Activated CD4-positive, alpha-beta memory T cell treated with anti-CD3 and anti-CD28 coated beads, Interleukin-2, amount 10 ng/mL, durations not matched to agents 7 days and 5 days (primary cell): ENCODE results near the gene B4GAT1. TPM values are rescaled to one million over a fixed set of nuclear protein-coding genes. Genes with fewer than 3 reads are reported as not detected.
"Not testable (repeated sequence)": the region's sequence is repeated elsewhere in the genome, so short reads cannot be mapped to it uniquely, and the experiment has no call there.

ENCODE experiments used
- CTCF ChIA-PET: fragments of 350-600 bp; sonication (Branson Sonifier 250); formaldehyde crosslinking; loops from one replicate; lab custom pipeline; 2021; ENCODE audit warnings: antibody characterized with exemption, inconsistent platforms; lab: Charles Lee
- POLR2A ChIA-PET: fragments of 350-600 bp; sonication (Branson Sonifier 250); formaldehyde crosslinking; loops from one replicate; lab custom pipeline; 2021; ENCODE audit warnings: antibody characterized with exemption; lab: Charles Lee
- DNase-seq: peaks from one replicate; pipeline ENCODE4 v3.0.0-alpha.2; 2020
- H3K27ac Mint-ChIP-seq: one replicate; pipeline ENCODE4 v1.8.0; 2021; ENCODE audit warnings: mild to moderate bottlenecking, mixed read lengths
- H3K27me3 Mint-ChIP-seq: one replicate; pipeline ENCODE4 v1.8.0; 2021; ENCODE audit warnings: mixed read lengths
- H3K36me3 Mint-ChIP-seq: one replicate; pipeline ENCODE4 v1.8.0; 2021; ENCODE audit warnings: low read depth, mixed read lengths
- H3K4me1 Mint-ChIP-seq: one replicate; pipeline ENCODE4 v1.8.0; 2021; ENCODE audit warnings: mixed read lengths
- H3K4me3 Mint-ChIP-seq: one replicate; pipeline ENCODE4 v1.8.0; 2021; ENCODE audit warnings: mild to moderate bottlenecking, mixed read lengths
- H3K9me3 Mint-ChIP-seq: one replicate; pipeline ENCODE4 v1.8.0; 2021; ENCODE audit warnings: mixed read lengths
- total RNA-seq, 2 experiments: library from RNA; stranded (reverse); gene quantifications; one replicate each; pipeline ENCODE4 v1.2.3, GENCODE V29; 2021

The B4GAT1 gene
- total RNA-seq, 2 experiments from 2014 or later: 8.4 to 8.7 TPM

DNA sequence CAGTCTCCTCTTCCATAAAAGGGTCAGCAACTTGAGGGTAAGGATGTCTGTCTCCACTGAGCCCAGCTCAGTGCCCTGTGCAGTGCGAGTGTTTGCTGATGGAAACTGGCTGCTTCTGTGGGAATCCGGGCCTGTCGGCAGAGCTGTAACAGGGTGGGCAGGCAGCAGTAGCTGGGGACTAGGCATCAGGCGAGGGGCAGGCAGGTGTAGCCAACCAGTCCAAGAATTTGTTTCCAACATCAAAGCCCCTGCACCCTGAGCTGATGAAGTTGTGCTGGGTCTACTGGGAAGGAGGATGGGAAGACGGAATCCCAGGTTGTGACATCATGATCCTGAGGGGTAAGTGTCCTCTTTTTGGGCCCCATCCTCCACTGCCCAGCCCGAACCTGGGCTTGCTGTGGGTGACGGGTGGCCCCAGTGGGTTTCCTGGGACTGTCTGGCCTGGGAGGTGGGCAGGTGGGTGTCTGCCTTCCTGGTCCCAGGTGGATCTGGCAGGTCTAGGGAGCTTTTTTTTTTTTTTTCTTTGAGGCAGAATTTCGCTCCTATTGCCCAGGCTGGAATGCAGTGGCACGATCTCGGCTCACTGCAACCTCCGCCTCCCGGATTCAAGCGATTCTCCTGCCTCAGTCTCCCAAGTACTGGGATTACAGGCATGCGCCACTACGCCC is 13.1 kb upstream of the B4GAT1 start:
- Mint-ChIP-seq H3K36me3 (no peaks in the 10 kb centered on the region), H3K27me3 (no peaks in the 10 kb centered on the region), H3K4me3 (no peak overlapping the region), H3K9me3 (no peaks in the 10 kb centered on the region), H3K27ac (no peak overlapping the region), H3K4me1 (no peaks in the 10 kb centered on the region)
- POLR2A ChIA-PET: no interaction called here
- DNase-seq: no peak
- CTCF ChIA-PET: interaction anchor here (1.1 to 2.1 kb wide), 3 partner anchors 24 to 29 kb away, joined by 3 to 7 read pairs (median 3); no protein-coding TSS in a partner anchor

DNA sequence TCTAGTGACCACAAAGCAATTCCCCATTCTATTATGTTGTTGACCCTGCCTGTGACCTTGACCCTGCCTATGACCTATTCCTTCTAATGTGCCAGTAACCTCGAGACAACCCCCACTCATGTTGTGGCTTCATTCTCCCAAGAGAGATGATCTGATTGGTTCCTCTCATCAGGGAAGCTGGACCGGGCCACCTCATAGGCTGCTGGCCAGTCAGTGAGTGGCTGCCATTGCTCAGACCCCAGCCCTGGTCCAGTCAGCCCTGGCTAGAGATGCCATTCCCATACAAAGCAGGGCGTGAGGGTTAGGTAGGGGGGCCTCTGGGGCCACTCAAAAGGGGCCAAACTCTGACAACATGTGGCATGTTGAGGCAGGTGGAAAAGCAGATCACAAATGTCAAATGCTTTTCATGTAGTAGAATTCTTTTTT is 12.2 kb upstream of the B4GAT1 start:
- H3K27ac Mint-ChIP-seq: no peak overlapping the region
- no peaks in the 10 kb centered on the region for H3K4me1 Mint-ChIP-seq
- H3K9me3 Mint-ChIP-seq: no peaks in the 10 kb centered on the region
- ChIA-PET CTCF (no interaction called here), POLR2A (no interaction called here)
- no peak overlapping the region for H3K4me3 Mint-ChIP-seq
- H3K36me3 Mint-ChIP-seq: no peaks in the 10 kb centered on the region
- H3K27me3 Mint-ChIP-seq: no peaks in the 10 kb centered on the region
- DNase-seq: no peak

- POLR2A ChIA-PET, H3K36me3 Mint-ChIP-seq, H3K27ac Mint-ChIP-seq, H3K27me3 Mint-ChIP-seq, DNase-seq, H3K9me3 Mint-ChIP-seq, H3K4me3 Mint-ChIP-seq: not testable (repeated sequence)
- CTCF ChIA-PET: interaction anchor here (1.0 to 1.6 kb wide), 3 partner anchors 13 to 39 kb away, joined by 4 to 7 read pairs (median 4); no protein-coding TSS in a partner anchor
- H3K4me1 Mint-ChIP-seq: peaks cover 19% of the 10 kb centered on the region
Observed at GRCh38 chr11:66350560-66351235, 3.3 kb upstream of the B4GAT1 start.

DNA sequence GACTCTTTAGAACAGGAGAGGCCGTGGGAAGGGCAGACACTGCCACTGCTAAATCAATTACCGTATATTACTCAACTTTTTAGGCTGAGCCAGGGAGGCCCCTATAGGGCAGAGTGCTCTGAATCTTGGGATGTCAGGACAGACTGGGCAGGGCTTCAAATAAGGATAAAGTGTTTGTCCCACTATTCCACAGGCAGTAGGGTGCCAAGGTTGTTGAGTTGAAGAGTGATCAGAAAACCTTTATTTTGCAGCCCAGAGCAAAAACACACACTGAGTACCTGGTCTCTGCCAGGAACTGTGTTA is 1.6 kb upstream of the B4GAT1 start:
- DNase-seq: no peak
- ChIA-PET POLR2A (no interaction called here), CTCF (no interaction called here)
- Mint-ChIP-seq H3K27me3 (no peaks in the 10 kb centered on the region), H3K4me1 (peaks cover 34% of the 10 kb centered on the region), H3K36me3 (peaks cover 4% of the 10 kb centered on the region), H3K4me3 (peak overlapping the region; percentile 11), H3K27ac (peak overlapping the region; percentile 34), H3K9me3 (no peaks in the 10 kb centered on the region)

GRCh38 chr11:66346476-66347424 is 679 bp downstream of the B4GAT1 start:
- H3K4me3 Mint-ChIP-seq: peak overlapping the region; percentile 71
- no peaks in the 10 kb centered on the region for H3K27me3 Mint-ChIP-seq
- DNase-seq: no peak
- no peaks in the 10 kb centered on the region for H3K9me3 Mint-ChIP-seq
- ChIA-PET CTCF (interaction anchor here (1.0 to 4.1 kb wide), 4 partner anchors 34 to 43 kb away, joined by 3 to 25 read pairs (median 16); no protein-coding TSS in a partner anchor), POLR2A (interaction anchor here (0.7 to 3.5 kb wide), 7 partner anchors 11 to 292 kb away, joined by 3 to 23 read pairs (median 5); partner anchors contain the start of genes RBM4 and SLC29A2)
- peaks cover 48% of the 10 kb centered on the region for H3K4me1 Mint-ChIP-seq
- H3K27ac Mint-ChIP-seq: peak overlapping the region; percentile 40
- peaks cover 17% of the 10 kb centered on the region for H3K36me3 Mint-ChIP-seq

DNA sequence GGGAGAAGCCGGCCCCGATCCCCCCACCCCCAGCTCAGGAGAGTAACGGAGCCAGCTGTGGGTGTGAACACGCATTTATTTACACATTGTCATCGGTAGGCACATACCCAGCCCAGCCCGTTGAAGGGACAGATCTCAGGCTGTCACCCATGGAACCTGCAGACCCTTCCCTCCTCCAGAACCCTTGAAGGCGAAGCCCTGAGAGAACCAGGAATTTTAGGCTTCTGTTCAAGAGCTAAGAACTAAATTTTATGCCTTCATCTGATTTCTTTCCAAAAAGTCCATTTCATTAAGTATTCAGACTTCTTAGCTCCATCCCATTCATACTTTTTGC is 2.1 kb downstream of the B4GAT1 start:
- H3K9me3 Mint-ChIP-seq: no peaks in the 10 kb centered on the region
- CTCF ChIA-PET: interaction anchor here (0.6 to 4.1 kb wide), 8 partner anchors 10 to 117 kb away, joined by 3 to 25 read pairs (median 4); partner anchors contain the start of gene SLC29A2
- POLR2A ChIA-PET: interaction anchor here (1.0 to 3.5 kb wide), 11 partner anchors 9 to 497 kb away, joined by 3 to 23 read pairs (median 5); partner anchors contain the start of genes BANF1, EIF1AD, MRPL11 and RCE1
- no peak for DNase-seq
- H3K4me3 Mint-ChIP-seq: peak overlapping the region; percentile 96
- no peaks in the 10 kb centered on the region for H3K27me3 Mint-ChIP-seq
- H3K4me1 Mint-ChIP-seq: peaks cover 51% of the 10 kb centered on the region
- peaks cover 28% of the 10 kb centered on the region for H3K36me3 Mint-ChIP-seq
- peak overlapping the region; percentile 87 for H3K27ac Mint-ChIP-seq

GRCh38 chr11:66344550-66345315 is 2.7 kb downstream of the B4GAT1 start, which contains the start of gene BRMS1:
TSS of gene BRMS1 (minus strand) at chr11:66345104. CDS start at chr11:66342234, 2,870 bp downstream.
- H3K4me3 Mint-ChIP-seq: peak within 1 kb of the TSS; percentile 96
- H3K4me1 Mint-ChIP-seq: peaks cover 51% of the 10 kb centered on the region
- H3K9me3 Mint-ChIP-seq: no peaks in the 10 kb centered on the region
- peak; percentile 97 for DNase-seq
- no peaks in the 10 kb centered on the region for H3K27me3 Mint-ChIP-seq
- peak within 1 kb of the TSS; percentile 87 for H3K27ac Mint-ChIP-seq
- POLR2A ChIA-PET: interaction anchor here (0.9 to 3.5 kb wide), 15 partner anchors 8 to 498 kb away, joined by 3 to 23 read pairs (median 5); partner anchors contain the start of genes BANF1, EIF1AD, MRPL11 and RCE1
- CTCF ChIA-PET: interaction anchor here (0.7 to 4.1 kb wide), 5 partner anchors 18 to 117 kb away, joined by 4 to 25 read pairs (median 6); no protein-coding TSS in a partner anchor
- peaks cover 28% of the 10 kb centered on the region for H3K36me3 Mint-ChIP-seq

GRCh38 chr11:66343176-66343575 is 4.3 kb downstream of the B4GAT1 start:
- no peaks in the 10 kb centered on the region for H3K27me3 Mint-ChIP-seq
- H3K4me1 Mint-ChIP-seq: peaks cover 47% of the 10 kb centered on the region
- H3K36me3 Mint-ChIP-seq: peaks cover 36% of the 10 kb centered on the region
- peak overlapping the region; percentile 96 for H3K4me3 Mint-ChIP-seq
- H3K27ac Mint-ChIP-seq: no peak overlapping the region
- H3K9me3 Mint-ChIP-seq: no peaks in the 10 kb centered on the region
- ChIA-PET POLR2A (interaction anchor here (2.0 kb wide), 1 partner anchor 8 kb away, joined by 13 read pairs; the partner anchor contains the start of gene RIN1), CTCF (interaction anchor here (4.1 kb wide), 1 partner anchor 43 kb away, joined by 19 read pairs; no protein-coding TSS in a partner anchor)
- no peak for DNase-seq

- no peak overlapping the region for H3K4me3 Mint-ChIP-seq
- peaks cover 40% of the 10 kb centered on the region for H3K36me3 Mint-ChIP-seq
- H3K27ac Mint-ChIP-seq: no peak overlapping the region
Observed at GRCh38 chr11:66341502-66342126, 5.8 kb downstream of the B4GAT1 start.

DNA sequence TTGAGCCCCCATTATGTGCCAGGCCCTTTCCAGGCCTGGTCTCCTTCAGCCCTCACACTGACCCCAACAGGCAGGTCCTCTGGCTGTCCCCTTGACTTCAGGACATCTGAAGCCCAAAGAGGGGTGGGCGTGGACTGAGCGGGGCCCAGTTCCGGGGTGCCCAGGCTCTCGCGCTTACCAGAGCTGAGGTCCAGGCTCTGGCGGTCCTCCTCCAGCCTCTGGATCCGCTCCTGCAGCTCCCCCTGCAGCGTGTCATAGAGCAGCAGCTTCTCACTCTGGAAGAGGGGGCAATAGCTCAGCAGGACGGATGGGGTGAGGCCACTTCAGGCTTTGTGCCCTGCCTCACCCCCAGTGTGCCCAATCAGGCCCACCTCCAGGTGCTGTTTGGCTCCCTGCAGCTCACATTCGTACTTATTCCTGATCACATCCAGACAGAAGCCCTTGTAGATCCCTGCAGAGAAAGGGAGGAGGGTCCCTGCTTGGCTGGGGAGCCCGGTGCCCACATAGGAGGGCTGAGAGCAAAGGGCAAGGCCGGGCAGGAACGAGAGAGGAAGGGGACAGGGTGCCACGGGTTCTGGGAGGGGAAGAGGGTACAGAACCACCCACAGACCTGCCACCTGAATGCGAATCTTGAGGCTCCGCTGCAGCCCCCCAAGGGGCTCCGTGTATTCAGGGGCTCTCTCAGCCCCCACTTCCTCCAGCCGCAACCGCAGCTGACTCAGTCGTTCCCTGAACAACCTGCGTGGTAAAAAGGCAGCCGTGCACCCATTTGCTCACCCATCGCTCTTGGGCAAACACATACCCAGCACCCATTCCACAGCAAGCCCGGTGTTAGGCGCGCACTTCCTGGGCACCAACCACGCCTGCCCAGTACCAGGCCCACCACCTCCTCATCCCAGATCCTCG is 6.6 kb downstream of the B4GAT1 start:
- ChIA-PET CTCF (no interaction called here), POLR2A (interaction anchor here (1.7 kb wide), 1 partner anchor 28 kb away, joined by 4 read pairs; no protein-coding TSS in a partner anchor)
- Mint-ChIP-seq H3K27me3 (peaks cover 2% of the 10 kb centered on the region), H3K4me3 (no peak overlapping the region), H3K9me3 (no peaks in the 10 kb centered on the region), H3K4me1 (peaks cover 58% of the 10 kb centered on the region), H3K27ac (no peak overlapping the region), H3K36me3 (peaks cover 40% of the 10 kb centered on the region)
- no peak for DNase-seq

More at GRCh38 chr11:66341502-66342126, 5.8 kb downstream of the B4GAT1 start:
- POLR2A ChIA-PET: interaction anchor here (1.7 kb wide), 1 partner anchor 29 kb away, joined by 4 read pairs; no protein-coding TSS in a partner anchor
- H3K4me1 Mint-ChIP-seq: peaks cover 57% of the 10 kb centered on the region
- CTCF ChIA-PET: no interaction called here
- H3K9me3 Mint-ChIP-seq: no peaks in the 10 kb centered on the region
- H3K27me3 Mint-ChIP-seq: no peaks in the 10 kb centered on the region
- DNase-seq: no peak
